DND-41 (cell line): ENCODE results near the gene PPP3CA.

Experiments used
- CTCF ChIP-seq: IDR thresholded peaks from 2 replicates; pipeline ENCODE4 v1.5.1; 2012; ENCODE audit warnings: borderline replicate concordance, low read length, moderate library complexity, mild to moderate bottlenecking; ENCODE audit not compliant: poor library complexity, severe bottlenecking; ENCODE audit errors: extremely low read depth
- EZH2 ChIP-seq: IDR thresholded peaks from 3 replicates; pipeline ENCODE4 v1.6.1; 2012; ENCODE audit warnings: borderline replicate concordance, low read depth, mild to moderate bottlenecking, moderate library complexity, low read length, inconsistent platforms; ENCODE audit not compliant: severe bottlenecking

GRCh38 chr4:101242441-101242840 lies 104.9 kb downstream of the PPP3CA start:
- TF ChIP-seq CTCF, result no peak
- TF ChIP-seq EZH2, result no peak
